ENCODE data around the gene KLHL28.

Gene KLHL28

DNA sequence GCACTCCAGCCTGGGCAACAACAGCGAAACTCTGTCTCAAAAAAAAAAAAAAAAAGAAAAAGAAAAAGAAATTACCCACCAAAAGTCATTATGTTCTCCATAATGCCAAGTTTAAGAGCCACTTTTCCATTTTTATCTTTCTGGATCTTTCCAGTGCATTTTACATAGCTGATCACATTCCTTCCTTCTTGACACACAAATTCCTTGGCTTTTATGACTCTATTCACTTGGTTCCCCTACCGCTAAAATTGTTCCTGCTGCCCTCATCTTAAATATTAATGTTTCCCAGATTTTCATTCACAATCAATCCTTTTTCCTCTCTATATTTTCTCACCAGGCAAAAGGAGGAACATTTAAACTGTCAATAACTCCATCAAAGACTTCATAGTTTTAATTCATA, 20.2 kb downstream of the KLHL28 start:
- Histone ChIP-seq H3K4me1 (ENCODE audit: control insufficient read depth in 1 of 2, insufficient read depth in 1 of 2, low read depth in 1 of 2, low read length in 1 of 2) (peaks cover 5 to 6% of the 10 kb centered on the region in 2 experiments), H3K27ac (no peak overlapping the region), H3K27me3 (no peaks in the 10 kb centered on the region), H3K9me3 (no peaks in the 10 kb centered on the region), H3K4me3 (ENCODE audit: low read depth in 1 of 2, low read length in 1 of 2) (no peak overlapping the region), H3K36me3 (peaks cover 43% of the 10 kb centered on the region)
- TF ChIP-seq, protein P1, sequence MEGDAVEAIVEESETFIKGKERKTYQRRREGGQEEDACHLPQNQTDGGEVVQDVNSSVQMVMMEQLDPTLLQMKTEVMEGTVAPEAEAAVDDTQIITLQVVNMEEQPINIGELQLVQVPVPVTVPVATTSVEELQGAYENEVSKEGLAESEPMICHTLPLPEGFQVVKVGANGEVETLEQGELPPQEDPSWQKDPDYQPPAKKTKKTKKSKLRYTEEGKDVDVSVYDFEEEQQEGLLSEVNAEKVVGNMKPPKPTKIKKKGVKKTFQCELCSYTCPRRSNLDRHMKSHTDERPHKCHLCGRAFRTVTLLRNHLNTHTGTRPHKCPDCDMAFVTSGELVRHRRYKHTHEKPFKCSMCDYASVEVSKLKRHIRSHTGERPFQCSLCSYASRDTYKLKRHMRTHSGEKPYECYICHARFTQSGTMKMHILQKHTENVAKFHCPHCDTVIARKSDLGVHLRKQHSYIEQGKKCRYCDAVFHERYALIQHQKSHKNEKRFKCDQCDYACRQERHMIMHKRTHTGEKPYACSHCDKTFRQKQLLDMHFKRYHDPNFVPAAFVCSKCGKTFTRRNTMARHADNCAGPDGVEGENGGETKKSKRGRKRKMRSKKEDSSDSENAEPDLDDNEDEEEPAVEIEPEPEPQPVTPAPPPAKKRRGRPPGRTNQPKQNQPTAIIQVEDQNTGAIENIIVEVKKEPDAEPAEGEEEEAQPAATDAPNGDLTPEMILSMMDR (IDR thresholded peaks at IDR 0.05) = no peak

DNA sequence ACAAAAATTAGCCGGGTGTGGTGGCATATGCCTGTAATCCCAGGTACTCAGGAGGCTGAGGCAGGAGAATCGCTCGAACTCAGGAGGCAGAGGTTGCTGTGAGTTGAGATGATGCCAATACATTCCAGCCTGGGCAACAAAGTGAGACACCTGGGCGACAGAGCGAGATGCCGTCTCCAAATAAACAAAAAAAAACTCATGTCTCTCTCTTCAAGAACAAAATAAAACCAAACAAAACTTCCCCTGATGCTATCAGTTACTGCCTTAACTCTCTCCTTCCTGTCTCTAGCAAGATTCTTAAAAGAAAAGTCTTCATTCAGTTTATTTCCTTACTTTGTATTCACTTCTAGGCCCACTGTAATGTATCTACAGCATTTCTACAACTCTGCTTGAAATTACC, 20.8 kb downstream of the KLHL28 start:
- peaks cover 43% of the 10 kb centered on the region for H3K36me3 ChIP-seq

DNA sequence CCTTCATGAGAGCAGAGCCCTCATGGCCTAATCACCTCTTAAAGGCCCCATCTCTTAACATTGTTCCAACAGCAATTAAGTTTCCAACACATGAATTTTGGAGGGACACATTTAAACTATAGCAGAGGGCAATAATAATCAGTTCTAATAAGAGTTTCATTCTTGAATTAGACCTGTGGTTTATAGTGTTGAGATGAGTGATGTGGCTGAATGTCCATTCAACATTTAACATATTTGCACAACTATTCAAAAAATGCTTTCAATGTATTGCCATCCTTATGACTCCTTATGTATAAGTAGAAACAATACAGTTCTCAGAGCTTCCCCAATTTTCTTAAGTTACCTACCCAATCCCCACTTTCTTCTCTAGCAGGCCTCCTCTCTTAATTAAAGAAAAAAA, 21.5 kb downstream of the KLHL28 start:
- Histone ChIP-seq H3K27me3 (no peaks in the 10 kb centered on the region), H3K36me3 (peaks cover 37% of the 10 kb centered on the region), H3K4me3 (ENCODE audit: low read depth in 1 of 2, low read length in 1 of 2) (no peak overlapping the region), H3K27ac (no peak overlapping the region), H3K4me1 (ENCODE audit: control insufficient read depth in 1 of 2, insufficient read depth in 1 of 2, low read depth in 1 of 2, low read length in 1 of 2) (peaks cover 5 to 6% of the 10 kb centered on the region in 2 experiments), H3K9me3 (no peaks in the 10 kb centered on the region)
- TF ChIP-seq, protein P1 (IDR thresholded peaks at IDR 0.05) = no peak

More for the DNA sequence above, 20.8 kb downstream of the KLHL28 start:
- Histone ChIP-seq H3K4me3 (ENCODE audit: low read depth in 1 of 2, low read length in 1 of 2) (no peak overlapping the region), H3K27ac (no peak overlapping the region), H3K4me1 (ENCODE audit: control insufficient read depth in 1 of 2, insufficient read depth in 1 of 2, low read depth in 1 of 2, low read length in 1 of 2) (peaks cover 5 to 6% of the 10 kb centered on the region in 2 experiments), H3K27me3 (no peaks in the 10 kb centered on the region), H3K9me3 (no peaks in the 10 kb centered on the region)
- TF ChIP-seq, protein P1 (IDR thresholded peaks at IDR 0.05) = no peak

DNA sequence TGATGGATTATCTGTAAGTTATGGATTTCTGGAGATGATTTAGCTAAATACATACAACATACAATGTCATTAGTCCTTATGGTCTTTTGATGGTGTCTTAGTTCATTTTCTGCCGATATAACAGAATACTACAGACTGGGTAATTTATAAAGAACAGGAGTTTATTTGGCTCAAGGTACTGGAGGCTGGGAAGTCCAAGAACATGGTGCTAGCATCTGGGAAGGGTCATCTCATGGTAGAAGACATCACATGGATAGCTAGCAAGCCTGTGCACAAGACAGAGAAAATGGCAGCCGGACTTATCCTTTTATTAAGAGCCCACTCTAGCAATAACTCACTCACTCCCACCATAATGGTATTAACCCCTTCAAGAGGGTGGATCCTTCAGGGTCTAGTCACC, 24.2 kb downstream of the KLHL28 start:
- Histone ChIP-seq H3K27ac (no peak overlapping the region), H3K36me3 (peaks cover 35% of the 10 kb centered on the region), H3K4me3 (ENCODE audit: low read depth in 1 of 2, low read length in 1 of 2) (no peak overlapping the region), H3K9me3 (no peaks in the 10 kb centered on the region), H3K4me1 (ENCODE audit: control insufficient read depth in 1 of 2, insufficient read depth in 1 of 2, low read depth in 1 of 2, low read length in 1 of 2) (peaks cover 5 to 6% of the 10 kb centered on the region in 2 experiments), H3K27me3 (no peaks in the 10 kb centered on the region)
- TF ChIP-seq, protein P1 (IDR thresholded peaks at IDR 0.05) = no peak

DNA sequence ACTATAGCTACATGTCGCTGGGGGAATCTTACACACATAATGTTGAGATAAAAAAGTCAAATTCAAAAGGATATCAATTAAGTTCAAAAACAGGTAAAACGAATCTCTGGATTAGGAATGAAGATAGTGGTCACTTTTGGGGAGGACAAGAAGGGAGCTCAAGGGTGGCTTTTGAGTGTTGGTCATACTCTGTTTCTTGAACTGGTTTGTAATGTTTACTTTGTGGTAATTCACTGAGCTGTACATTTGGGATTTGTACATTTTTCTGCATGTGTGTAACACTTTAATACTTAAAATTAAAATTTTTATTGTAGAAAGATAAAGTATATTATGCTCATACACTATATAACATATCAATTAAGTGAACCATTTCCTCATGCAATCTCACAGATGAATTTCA, 26.6 kb downstream of the KLHL28 start:
- no peaks in the 10 kb centered on the region for H3K9me3 ChIP-seq
- no peak overlapping the region for H3K27ac ChIP-seq
- TF ChIP-seq, protein P1 (IDR thresholded peaks at IDR 0.05) = no peak
- H3K27me3 ChIP-seq = no peaks in the 10 kb centered on the region
- H3K36me3 ChIP-seq = peaks cover 25% of the 10 kb centered on the region
- H3K4me1 ChIP-seq (ENCODE audit: control insufficient read depth in 1 of 2, insufficient read depth in 1 of 2, low read depth in 1 of 2, low read length in 1 of 2) = peaks cover 5 to 6% of the 10 kb centered on the region in 2 experiments
- H3K4me3 ChIP-seq (ENCODE audit: low read depth in 1 of 2, low read length in 1 of 2) = no peak overlapping the region

DNA sequence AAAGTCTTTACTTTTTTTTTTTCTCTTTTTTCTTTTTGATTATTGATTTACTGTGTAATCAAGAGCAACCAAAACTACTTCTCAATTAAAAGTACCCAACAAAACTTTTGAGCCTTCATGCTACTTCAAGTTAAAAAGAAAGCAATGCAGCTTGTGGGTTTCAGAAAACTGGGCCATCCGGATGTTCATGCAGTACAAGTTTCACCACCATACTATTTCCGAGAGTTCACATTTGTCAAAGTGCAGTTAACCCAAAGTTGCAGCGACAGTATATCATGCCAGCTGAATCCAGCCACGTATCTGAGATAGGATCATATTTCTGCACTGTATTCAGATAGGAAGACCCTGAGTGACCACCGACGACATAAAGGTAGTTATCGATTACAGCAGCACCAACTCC, 33.0 kb downstream of the KLHL28 start:
- Histone ChIP-seq H3K4me1 (ENCODE audit: control insufficient read depth in 1 of 2, insufficient read depth in 1 of 2, low read depth in 1 of 2, low read length in 1 of 2) (no peaks in the 10 kb centered on the region), H3K36me3 (peaks cover 12% of the 10 kb centered on the region), H3K27ac (no peak overlapping the region), H3K4me3 (ENCODE audit: low read depth in 1 of 2, low read length in 1 of 2) (no peak overlapping the region), H3K27me3 (no peaks in the 10 kb centered on the region), H3K9me3 (no peaks in the 10 kb centered on the region)
- TF ChIP-seq, protein P1 (IDR thresholded peaks at IDR 0.05) = no peak
